AG20443 (cell line): ENCODE measurements around the gene CACNA2D4.

Source experiments
- DNase-seq: peaks from one replicate; pipeline ENCODE4 v3.0.0; 2012; ENCODE audit warnings: low spot score, mixed read lengths

Gene CACNA2D4

DNA sequence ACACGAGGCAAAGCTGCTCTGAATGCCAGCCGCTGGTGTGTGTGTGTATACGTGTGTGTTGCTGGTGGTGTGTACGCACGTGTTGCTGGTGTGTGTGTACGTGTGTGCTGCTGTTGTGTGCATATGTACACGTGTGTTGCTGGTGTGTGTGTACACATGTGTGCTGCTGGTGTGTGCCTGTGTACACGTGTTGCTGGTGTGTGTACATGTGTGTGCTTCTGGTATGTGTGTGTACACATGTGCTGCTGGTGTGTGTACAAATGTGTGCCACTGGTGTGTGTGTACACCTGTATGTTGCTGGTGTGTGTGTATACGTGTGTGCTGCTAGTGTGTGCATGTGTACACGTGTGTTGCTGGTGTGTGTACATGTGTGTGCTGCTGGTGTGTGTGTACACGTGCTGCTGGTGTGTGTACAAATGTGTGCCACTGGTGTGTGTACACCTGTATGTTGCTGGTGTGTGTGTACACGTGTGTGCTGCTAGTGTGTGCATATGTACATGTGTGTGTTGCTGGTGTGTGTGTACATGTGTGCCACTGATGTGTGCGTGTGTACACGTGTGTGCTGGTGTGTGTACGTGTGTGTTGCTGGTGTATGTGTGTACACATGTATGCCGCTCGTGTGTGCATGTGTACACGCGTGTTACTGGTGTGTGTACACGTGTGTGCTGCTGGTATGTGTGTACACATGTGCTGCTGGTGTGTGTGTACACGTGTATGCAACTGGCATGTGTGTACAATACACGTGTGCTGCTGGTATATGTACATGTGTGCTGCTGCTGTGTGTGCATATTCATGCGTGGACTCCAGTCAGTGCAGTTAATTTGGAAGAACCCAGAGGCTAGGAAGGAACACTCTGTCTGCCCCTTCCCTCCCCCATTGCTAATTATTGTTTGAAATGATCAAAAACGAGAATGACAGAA, 47.2 kb downstream of the CACNA2D4 start:
- no peak for DNase-seq

DNA sequence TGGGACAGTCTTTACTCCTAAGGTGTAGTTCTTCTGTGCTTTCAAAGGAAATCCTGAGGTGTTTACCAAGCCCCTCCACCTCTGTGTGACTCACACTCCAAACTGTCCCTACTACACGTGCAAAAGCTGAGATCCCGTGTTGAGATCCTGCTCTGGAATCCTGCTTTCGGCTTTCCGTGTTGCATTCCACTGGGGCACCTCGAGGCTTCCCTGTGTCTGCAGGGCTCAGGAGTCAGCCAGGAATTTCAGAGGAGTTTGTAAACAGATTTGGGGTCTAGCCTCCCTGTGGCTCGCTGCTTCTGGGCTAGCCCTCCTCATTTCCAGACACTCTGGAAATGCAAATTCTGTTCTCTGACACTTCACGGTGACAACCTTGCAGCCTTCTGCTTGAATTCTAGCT, 48.4 kb downstream of the CACNA2D4 start:
- no peak for DNase-seq

DNA sequence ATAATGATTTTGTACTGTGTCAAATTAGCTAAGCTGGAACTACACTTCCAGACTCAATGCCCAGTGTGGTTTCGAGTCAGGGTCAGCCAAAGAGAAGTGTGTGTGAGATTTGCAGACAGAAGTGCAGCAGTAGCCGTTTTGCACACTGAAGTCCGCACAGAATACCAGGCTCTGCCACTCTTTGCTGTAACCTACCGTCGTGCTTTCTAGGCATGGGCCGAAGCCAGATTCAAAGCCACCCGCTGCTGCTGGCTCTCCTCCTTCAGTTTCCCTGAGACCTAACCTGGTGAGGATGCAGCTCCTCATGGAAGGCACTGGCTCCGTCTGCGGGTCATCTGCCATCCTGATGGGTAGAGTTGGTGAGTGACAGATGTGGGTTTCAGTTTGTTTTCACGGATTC, 49.3 kb downstream of the CACNA2D4 start:
- DNase-seq = no peak

DNA sequence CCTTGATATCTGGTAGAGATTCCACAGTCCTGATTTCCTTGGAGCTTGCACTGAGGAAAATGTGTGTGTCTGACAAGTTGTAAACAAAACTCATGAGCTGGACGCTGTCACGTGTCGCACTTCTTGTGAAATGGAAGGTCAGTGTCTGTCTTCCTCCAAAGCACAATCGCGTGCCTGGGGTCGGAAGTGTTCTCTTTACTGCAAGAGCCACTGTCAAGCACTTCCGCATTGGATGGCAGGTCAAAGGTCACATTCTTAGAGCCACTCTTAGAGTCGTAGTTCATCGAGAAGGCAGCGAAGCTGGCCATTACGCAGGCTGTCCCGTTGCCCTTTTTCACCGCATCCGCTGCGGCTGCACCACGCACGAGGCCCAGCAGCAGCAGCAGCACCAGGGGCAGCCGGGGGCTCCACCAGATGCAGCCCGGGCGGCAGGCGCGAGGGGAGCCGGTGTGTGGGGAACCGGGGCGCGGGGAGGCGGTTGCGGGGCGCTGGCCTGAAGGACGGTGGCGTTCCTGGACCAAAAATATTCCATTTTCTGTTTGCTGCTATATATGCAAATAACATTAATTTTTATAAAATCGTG, 53.1 kb downstream of the CACNA2D4 start:
- DNase-seq = no peak

DNA sequence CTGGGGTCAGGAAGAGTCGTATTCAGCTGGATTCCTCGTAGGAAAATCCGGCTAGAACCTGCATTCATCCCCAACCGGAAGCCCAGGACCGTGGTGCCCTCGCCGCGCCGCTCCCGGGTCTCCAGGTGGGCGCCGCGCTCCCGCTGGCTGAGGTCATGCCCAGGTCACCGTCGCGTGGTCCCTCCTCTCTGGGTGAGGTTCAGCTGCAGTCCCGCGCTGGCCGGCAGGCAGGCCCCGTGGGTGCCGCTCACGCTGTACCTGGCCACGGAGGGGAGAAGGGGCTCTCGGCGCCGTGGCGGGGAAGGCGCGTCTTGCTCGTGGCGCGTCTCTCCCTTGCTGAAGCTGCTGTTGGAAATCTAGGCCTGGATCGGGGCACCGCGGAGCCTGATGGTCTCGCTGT, 53.6 kb downstream of the CACNA2D4 start:
- no peak for DNase-seq

DNA sequence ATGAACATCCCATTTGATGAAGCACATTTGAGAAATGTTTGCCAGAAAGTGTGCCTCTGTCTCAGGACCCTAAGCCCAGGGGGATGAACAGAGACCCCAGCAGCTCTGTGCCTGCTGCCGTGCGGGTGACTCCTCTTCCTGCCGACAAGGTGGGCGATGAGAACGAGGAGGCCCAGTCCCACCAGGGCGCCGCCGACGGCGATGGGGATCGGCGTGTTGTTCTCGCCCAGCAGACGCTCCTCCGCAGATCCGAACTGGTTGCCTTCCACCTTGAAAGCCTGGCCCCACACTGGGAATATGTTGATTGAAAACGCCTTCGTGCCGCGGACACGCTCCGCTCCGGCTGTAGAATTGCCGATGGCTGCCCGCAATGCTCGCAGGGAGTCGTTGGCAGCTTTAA, 54.0 kb downstream of the CACNA2D4 start:
- no peak for DNase-seq

DNA sequence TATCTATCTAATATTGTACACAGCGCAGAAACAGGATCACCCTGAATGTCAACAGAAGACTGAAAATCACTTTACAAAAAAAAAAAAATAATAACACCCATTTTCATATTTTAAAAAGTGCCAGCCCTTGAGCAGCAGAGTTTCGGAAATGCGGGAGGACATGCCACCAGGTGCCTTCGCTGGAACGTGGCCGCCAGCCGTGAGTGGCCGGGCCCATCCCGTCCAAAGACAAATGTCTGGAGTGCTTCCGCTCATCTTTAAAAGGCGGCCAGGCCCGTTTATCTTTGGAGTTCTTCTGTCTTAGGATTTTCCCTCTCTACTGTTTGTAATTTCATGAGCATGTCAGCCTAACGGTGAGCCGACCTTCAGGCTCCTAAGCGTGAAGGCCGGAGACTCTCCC, 54.6 kb downstream of the CACNA2D4 start:
- no peak for DNase-seq

DNA sequence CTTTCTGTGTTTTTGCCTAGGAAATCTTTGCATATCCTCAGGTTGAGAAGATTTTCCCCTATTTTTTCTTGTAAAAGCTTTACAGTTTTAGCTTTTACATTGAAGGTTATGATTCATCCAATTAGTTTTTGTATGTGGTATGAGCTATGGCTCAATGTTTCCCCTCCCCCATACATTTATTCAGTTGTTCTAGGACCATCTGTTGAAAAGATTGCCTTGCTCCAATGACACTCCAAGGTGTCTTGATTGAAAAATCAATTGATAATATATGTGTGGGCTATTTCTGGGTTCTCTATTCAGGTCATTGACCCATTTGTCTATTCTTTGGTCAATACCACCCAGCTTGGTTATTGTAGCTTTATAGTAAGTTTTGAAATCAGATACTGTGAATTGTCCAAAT, 55.5 kb downstream of the CACNA2D4 start:
- no peak for DNase-seq

DNA sequence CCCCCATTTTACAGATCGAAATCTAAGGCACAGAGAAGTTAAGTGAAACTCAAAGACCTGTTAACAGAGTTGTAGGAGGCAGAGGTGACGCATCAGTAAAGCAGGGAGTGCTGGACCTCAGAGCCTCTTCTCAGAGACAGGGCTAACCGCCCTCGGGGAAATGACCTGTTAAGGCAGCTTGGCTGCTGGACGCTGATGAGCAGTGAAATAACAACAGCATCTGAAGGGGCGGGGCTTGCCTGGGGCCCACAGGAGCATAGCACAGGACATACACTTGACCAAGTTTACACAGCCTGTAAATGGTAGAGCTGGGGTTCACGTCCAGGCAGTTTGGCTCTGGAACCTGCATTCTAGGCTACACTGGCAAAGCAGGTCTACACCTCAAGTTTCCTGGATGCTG, 58.8 kb downstream of the CACNA2D4 start:
- DNase-seq = no peak

DNA sequence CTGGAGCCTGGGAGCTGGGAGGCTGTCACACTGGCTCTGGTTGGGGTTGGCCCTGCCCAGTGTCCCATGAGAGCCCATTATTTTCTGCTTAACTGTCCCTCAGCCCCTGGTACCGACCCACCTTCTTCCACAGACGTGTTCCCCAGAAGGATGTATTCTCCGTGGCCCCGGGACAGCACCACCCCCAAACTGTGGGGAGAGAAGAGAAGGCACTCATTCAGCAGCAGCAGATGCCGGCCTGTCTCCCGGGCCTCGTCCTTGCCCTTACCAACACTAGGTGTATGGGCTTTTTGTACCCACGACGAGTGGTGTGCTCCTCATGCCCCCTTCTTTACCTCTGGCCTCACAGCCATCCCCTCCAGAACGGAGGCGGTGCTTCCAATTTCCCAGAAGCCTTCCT, 60.0 kb downstream of the CACNA2D4 start:
- no peak for DNase-seq

DNA sequence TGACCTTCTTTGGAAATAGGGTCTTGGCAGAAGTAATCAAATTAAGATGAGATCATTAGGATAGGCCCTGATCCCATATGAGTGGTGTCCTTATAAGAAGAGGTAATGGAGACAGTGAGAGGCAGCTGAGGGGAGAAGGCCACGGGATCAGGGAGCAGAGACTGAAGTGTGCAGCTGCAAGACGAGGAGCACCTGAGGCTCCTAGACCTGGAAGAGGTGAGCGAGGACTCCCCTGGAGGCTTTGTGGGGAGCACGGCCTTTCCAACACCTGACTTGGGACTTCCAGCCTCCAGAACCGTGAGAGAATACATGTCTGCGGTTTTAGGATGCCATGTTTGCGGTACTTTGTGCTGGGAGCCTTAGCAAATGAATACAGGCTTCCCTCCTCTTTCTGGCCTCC, 60.6 kb downstream of the CACNA2D4 start:
- no peak for DNase-seq

DNA sequence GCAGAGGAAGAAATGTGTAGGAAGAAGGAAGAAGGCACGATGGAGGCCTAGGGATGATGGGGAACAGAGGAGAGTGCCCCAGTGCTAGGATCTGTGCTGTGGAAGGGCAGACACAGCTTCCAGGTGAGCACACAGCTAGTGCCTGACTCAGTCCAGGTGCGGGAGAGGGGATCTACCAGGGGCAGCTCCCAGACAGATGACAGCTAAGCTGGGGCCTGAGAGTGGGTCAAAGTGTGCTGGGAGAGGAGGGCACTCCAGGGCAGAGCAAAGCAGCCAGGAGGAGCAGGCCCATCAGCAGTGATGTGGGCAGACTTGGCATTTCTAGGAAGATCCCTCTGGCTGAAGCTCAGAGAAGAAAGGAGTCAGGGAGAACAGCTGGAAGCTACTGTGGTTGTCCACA, 61.4 kb downstream of the CACNA2D4 start:
- DNase-seq = no peak

DNA sequence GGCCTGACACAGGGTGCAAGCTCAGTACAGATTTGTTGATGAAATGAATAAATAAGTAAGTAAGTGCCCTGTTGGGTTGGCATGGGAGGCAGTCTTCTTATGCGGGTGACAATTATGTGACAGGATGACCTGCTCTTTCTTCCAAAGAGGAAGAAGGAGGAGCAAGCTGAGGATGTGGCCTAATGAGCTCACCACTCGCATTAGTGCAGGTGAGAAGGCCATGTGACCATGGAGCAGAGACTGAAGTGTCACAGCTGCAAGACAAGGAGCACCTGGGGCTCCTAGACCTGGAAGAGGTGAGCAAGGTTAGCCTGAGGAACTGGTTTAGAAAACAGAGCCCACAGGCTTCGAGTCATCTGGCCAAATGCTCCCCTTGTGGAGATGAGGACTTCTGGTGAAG, 63.2 kb downstream of the CACNA2D4 start:
- DNase-seq = no peak

DNA sequence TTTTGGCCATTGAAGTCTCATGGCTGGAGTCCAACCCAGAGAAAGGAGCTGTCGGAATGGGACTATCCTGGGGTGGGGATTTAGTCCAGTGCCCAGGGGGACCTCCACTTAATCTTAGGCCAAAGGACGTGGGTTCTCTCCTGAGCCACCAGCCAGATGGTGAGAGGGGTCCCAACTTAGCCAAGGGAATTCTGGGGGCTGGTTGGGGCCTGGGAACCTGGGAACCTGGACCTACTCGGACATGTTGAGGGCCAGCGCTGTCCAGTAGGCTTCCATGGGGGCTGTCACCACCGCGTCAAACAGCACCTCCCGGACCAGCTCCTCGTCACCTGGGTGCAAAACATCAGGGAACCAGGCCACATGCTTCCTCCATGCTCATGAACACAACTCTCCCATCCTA, 64.7 kb downstream of the CACNA2D4 start:
- DNase-seq = no peak

DNA sequence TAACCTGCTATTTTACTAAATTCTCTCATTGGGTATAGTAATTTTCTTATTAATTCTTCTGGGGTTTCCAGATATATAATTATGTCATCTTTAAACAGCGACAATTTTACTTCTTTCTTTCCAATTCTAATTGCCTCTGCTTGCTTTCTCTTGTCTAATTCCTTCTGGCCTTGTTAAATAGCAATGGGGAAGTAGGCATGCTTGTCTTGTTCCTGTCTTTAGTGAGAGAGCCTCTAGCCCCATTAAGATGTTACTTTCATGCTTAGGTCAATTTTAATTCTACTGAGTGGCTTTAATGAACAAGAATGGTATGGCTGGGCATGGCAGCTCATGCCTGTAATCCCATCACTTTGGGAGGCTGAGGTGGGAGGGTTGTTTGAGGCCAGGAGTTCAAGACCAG, 66.4 kb downstream of the CACNA2D4 start:
- DNase-seq = no peak

DNA sequence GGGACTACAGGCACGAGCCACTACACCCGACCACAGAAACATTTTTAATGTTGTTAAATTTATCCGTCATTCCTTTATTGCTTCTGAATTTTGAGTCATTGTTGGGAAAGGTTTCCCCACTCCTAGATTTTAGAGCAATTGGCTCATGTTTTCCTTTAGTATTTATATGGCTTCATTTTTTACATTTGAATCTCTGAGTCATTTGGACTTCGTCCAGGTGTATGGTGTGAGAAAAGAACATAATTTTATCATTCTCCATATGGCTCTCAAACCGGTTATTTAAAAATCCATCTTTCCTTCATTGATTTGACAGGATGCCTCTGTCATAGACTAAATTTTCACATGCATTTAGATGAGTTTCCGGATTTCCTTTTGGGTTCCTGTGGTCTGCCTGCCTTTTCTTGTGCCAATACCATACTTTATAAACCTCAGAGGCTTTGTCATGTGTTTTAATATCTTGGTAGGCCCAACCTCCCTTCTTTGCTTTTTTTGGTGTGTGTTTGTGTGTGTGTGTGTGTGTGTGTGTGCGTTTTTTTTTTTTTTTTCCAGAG, 67.2 kb downstream of the CACNA2D4 start:
- peak; percentile 49 for DNase-seq

DNA sequence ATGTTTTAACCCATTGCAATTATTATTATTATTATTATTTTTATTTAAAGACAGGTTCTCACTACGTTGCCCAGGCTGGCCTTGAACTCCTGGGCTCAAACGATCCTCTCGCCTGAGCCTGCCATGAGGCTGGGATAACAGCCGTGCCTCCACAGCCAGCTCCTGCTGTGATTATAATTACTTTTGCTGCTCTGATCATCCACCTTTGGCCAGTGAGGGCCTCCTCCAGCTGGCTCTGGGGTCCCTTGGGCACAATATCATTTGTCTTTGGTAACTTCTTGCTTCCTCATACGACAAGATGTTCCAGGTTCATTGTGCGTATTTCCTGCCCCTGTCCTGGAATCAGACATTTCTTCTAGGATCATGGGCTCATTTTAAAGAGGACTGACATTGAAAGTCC, 69.7 kb downstream of the CACNA2D4 start:
- no peak for DNase-seq

DNA sequence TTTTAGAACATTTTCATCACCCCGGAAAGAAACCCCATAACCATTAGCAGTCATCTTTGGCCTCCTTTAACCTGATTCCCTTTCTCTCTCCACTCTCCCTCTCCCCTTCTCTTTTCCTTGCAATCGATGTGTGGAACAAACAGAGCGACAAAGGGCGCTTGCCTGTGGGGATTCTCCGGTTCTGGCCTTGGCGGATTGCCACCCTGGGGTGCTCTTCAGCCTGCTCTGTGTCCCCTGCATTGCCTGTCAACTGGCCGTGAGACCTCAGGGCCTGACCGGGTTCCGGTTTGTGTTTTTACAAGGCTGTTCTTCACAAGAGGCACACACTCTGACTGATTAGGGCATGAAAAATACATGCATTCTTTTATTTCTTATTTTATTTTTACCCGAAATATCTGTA, 70.3 kb downstream of the CACNA2D4 start:
- no peak for DNase-seq

DNA sequence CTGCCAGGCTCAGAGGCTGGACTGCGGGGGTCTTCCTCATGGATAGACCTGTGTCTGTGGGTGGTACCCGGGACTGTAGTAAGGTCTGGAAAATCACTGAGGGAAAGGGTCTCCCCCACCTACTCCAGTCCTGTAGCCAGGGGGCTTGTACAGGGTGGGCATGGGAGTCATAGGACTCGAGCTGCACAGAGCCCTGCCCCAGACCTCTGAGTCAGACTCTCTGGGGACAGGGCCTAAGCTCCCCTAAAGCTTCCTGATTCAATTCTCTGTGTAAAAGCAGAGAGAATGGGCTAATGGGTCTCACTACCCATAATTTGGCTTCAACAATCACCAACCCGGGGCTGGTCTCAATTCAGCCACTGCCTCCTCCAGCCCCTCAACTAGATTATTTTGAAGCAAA, 71.0 kb downstream of the CACNA2D4 start:
- no peak for DNase-seq

DNA sequence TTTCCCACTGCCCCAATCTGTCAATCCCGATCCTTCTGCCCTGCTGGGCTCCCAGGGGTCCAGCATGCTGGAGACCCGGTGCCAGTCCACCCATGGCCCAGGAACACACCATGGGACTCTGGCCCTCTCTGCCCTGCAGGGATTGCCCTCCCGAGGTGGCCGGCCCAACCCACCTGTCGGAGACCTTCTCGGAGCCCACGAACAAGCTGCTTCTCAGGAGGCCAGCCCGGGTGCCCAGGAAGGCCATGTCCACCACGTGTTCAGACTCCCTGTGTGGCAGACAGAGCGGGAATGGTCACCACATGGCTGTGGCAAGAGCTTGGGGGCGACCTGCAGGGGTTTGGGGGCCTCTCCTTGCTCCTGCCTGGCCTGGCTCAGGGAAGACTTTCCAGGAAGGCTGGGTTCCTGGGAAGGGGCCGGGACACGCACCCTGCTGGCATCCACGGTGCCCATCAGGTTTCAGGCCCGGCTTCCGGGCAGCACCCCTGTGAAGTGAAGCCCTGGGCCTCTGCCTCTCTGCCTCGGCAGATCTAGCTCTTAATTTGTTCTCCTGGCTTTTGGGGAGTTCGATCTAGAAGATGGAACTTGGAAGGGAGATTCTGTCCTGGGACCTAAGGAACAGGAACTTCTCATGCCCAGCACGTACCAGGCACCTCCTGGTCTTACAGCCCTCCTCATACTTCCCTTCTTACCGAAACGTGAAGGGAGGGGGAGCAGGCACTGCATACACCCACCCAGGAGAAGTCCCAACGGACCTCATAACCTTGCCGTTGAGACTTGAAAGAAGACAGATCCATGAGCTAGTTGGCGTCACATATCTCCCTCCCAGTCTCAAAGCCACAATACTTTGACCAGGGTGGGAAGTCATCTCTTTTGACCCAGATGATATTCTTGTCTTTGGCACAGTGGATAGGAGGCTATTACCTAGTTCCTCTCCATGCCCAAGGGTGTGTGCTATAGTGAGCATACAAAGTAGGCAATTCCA, 71.7 kb downstream of the CACNA2D4 start:
- no peak for DNase-seq

DNA sequence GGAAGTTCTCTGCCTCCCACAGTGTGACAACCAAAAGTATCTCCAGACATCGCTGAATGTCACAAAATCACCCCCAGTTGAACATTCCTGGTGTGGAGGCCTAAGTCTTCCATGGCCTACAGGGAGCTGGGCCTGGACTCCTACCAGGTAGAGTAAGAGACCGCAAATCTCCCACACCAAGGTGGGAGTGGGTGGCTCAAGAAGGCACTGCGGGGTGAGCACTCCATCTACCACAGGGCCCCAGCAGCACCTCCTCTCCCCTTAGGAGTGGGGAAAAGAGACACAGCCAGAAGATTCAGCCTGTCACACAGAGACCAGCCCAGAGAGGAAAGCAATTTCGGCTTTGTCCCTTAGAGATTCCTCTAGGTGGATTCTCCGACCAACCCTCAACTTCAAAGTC, 72.6 kb downstream of the CACNA2D4 start:
- no peak for DNase-seq

DNA sequence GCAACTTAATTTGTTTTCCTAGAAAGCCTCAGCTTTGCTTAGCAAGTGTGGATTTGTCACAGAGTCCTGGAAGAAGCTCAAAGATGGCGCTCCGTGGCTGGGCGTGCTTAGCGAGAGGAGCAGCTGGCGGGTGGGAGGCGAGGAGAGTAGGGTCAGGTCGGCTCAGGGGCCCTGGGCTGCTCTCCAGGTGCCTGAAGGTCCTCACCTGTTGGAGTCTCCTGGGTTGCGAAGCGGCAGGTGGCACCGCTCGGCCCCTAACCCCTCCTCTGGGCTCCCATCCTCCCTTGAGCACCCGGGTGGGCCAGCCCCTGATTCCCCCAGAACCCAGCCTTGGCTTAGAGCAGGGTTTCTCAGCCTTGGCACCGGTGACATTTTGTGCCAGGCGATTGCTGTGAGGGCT, 73.0 kb downstream of the CACNA2D4 start:
- DNase-seq = no peak
